T-helper 17 cell (primary cell): ENCODE results near the gene ST8SIA6. TPM values are rescaled to one million over a fixed set of nuclear protein-coding genes. Genes with fewer than 3 reads are reported as not detected.
"Not testable (repeated sequence)": the region's sequence is repeated elsewhere in the genome, so short reads cannot be mapped to it uniquely, and the experiment has no call there.

Source experiments
- ATAC-seq: fragments of 150-1000 bp; cut with Tn5 transposase; 2 replicates; pipeline ENCODE4 v1.10.0; 2021; ENCODE audit warnings: mild to moderate bottlenecking, moderate library complexity
- DNase-seq, 3 donors: peaks; one replicate each; pipeline versions ENCODE4 v3.0.0 to v3.0.0-alpha.2; 2020 to 2021
- H3K9me3 ChIP-seq: one replicate; pipeline ENCODE4 v1.7.0; 2013; ENCODE audit warnings: low read length, mild to moderate bottlenecking; ENCODE audit not compliant: control insufficient read depth, poor library complexity, severe bottlenecking
- H3K27ac Mint-ChIP-seq: one replicate; pipeline ENCODE4 v1.8.0; 2022; ENCODE audit warnings: mild to moderate bottlenecking, moderate library complexity, mixed read lengths
- H3K27me3 Mint-ChIP-seq: one replicate; pipeline ENCODE4 v1.8.0; 2022; ENCODE audit warnings: mixed read lengths
- H3K36me3 Mint-ChIP-seq: one replicate; pipeline ENCODE4 v1.8.0; 2022; ENCODE audit warnings: low read depth, mixed read lengths
- H3K4me1 Mint-ChIP-seq: one replicate; pipeline ENCODE4 v1.8.0; 2022; ENCODE audit warnings: mild to moderate bottlenecking, mixed read lengths
- H3K4me3 Mint-ChIP-seq: one replicate; pipeline ENCODE4 v1.8.0; 2022; ENCODE audit warnings: mild to moderate bottlenecking, moderate library complexity, mixed read lengths
- total RNA-seq, 4 donors: library from RNA in 2 of 4; stranded (reverse) in 2 of 4; gene quantifications; one replicate each; pipeline ENCODE4 v1.2.3 and lab custom pipeline; 2022 to 2026

Gene ST8SIA6
- 1 to 10 TPM in 1 of 2 donors, under 1 TPM in 1; 0.72 to 4.1 TPM for total RNA-seq
- total RNA-seq (lab: John Stamatoyannopoulos, UW) = 3.7 to 10.7 reads per million in 2 donors

DNA sequence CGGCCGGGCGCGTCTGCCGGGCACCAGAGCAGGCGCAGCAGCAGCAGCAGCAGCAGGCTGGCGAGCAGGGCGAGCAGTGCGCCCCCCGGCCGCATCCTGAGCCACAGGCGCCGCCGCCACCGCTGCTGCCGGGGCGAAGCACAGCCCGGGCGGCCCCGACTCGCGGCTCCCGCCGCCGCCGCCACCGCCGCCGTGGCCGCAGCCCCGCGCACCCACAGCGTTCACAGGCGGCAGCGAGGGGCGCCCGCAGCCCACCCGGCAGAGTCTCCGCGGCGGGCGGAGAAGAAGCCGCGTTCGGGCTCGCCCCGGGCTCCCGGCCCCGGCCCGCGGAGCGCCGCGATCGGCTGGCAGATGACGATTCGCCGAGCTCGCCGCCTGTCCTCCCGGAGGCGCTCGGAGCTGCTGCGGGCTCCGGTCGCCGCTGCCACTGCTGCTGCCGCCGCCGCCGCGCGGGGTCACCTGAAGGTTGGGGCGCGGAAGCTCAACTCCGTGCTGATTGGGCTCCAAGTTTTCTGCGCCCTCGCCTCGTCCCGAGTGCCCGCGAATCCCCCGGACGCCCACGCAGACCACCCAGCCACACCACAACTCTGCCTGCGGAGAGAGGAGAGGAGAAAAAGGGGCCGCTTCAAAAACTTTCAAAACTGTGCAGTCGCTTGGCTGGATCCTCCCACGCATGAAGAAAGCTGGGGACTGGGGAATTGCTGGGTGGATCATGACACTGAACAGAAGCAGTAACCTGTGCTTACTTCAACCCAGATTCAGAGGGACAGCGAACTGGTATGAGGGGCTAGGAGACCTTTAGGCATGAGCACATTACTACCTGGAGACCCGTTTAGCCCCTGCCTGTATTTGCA is at the start of gene ST8SIA6:
Gene ST8SIA6 (minus strand): TSS at position 435 of the 854 bp plus-strand sequence. CDS start 340 bp downstream, at position 95.
- H3K36me3 Mint-ChIP-seq = no peaks in the 10 kb centered on the region

GRCh38 chr10:17503795-17504194 is 49.4 kb upstream of the ST8SIA6 start:
- H3K9me3 ChIP-seq = no peaks in the 10 kb centered on the region
- no peak overlapping the region for H3K27ac Mint-ChIP-seq
- ATAC-seq (no peak), DNase-seq (no peak)
- H3K4me3 Mint-ChIP-seq = no peak overlapping the region
- H3K27me3 Mint-ChIP-seq = no peaks in the 10 kb centered on the region
- H3K36me3 Mint-ChIP-seq = peaks cover 2% of the 10 kb centered on the region
- H3K4me1 Mint-ChIP-seq = peaks cover 24% of the 10 kb centered on the region

More for the DNA sequence above, at the start of gene ST8SIA6:
- no peaks in the 10 kb centered on the region for H3K9me3 ChIP-seq
- Mint-ChIP-seq H3K4me1 (peaks cover 12% of the 10 kb centered on the region), H3K27ac (peak within 1 kb of the TSS; percentile 57), H3K27me3 (no peaks in the 10 kb centered on the region), H3K4me3 (peak within 1 kb of the TSS; percentile 93)
- ATAC-seq (peak; percentile 78), DNase-seq (peak; percentile 34 to 48 (median 42))

- no peak overlapping the region for H3K4me3 Mint-ChIP-seq
Measured at GRCh38 chr10:17502814-17503213, 48.4 kb upstream of the ST8SIA6 start.

DNA sequence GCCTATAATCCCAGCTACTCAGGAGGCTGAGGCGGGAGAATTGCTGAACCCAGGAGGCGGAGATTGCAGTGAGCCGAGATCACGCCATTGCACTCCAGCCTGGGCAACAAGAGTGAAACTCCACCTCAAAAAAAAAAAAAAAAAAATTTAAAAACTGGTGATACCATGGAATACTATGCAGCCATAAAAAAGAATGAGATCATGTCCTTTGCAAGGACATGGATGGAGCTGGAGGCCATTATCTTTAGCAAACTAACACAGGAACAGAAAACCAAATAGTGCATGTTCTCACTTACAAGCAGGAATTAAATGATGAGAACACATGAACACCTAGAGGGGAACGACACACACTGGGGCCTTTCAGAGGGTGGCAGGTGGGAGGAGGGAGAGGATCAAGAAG is 44.6 kb upstream of the ST8SIA6 start:
- not testable (repeated sequence) for DNase-seq, H3K4me3 Mint-ChIP-seq, H3K27me3 Mint-ChIP-seq, H3K27ac Mint-ChIP-seq, H3K9me3 ChIP-seq, H3K4me1 Mint-ChIP-seq, H3K36me3 Mint-ChIP-seq, ATAC-seq

More at GRCh38 chr10:17502814-17503213, 48.4 kb upstream of the ST8SIA6 start:
- Mint-ChIP-seq H3K36me3 (peaks cover 2% of the 10 kb centered on the region), H3K27me3 (no peaks in the 10 kb centered on the region), H3K27ac (no peak overlapping the region), H3K4me1 (peaks cover 24% of the 10 kb centered on the region)
- DNase-seq (no peak), ATAC-seq (no peak)
- H3K9me3 ChIP-seq = no peaks in the 10 kb centered on the region

- no peak for ATAC-seq
- no peak overlapping the region for H3K4me3 Mint-ChIP-seq
- DNase-seq = no peak
- no peaks in the 10 kb centered on the region for H3K9me3 ChIP-seq
- H3K36me3 Mint-ChIP-seq = peaks cover 4% of the 10 kb centered on the region
- peaks cover 5% of the 10 kb centered on the region for H3K4me1 Mint-ChIP-seq
- H3K27me3 Mint-ChIP-seq = peaks cover 8% of the 10 kb centered on the region
- H3K27ac Mint-ChIP-seq = no peak overlapping the region
Measured at GRCh38 chr10:17497446-17498030, 43.1 kb upstream of the ST8SIA6 start.

GRCh38 chr10:17494626-17495260 is 40.3 kb upstream of the ST8SIA6 start:
- Mint-ChIP-seq H3K36me3 (peaks cover 2% of the 10 kb centered on the region), H3K27me3 (peaks cover 8% of the 10 kb centered on the region), H3K27ac (no peak overlapping the region)

GRCh38 chr10:17488848-17489247 is 34.5 kb upstream of the ST8SIA6 start:
- no peak for ATAC-seq
- no peak overlapping the region for H3K27ac Mint-ChIP-seq
- no peak overlapping the region for H3K4me3 Mint-ChIP-seq
- DNase-seq = no peak
- no peaks in the 10 kb centered on the region for H3K9me3 ChIP-seq
- H3K4me1 Mint-ChIP-seq = no peaks in the 10 kb centered on the region
- H3K27me3 Mint-ChIP-seq = no peaks in the 10 kb centered on the region
- H3K36me3 Mint-ChIP-seq = no peaks in the 10 kb centered on the region

More at GRCh38 chr10:17494626-17495260, 40.3 kb upstream of the ST8SIA6 start:
- DNase-seq = no peak
- ATAC-seq = no peak
- no peak overlapping the region for H3K4me3 Mint-ChIP-seq
- peaks cover 3% of the 10 kb centered on the region for H3K4me1 Mint-ChIP-seq
- H3K9me3 ChIP-seq = no peaks in the 10 kb centered on the region

DNA sequence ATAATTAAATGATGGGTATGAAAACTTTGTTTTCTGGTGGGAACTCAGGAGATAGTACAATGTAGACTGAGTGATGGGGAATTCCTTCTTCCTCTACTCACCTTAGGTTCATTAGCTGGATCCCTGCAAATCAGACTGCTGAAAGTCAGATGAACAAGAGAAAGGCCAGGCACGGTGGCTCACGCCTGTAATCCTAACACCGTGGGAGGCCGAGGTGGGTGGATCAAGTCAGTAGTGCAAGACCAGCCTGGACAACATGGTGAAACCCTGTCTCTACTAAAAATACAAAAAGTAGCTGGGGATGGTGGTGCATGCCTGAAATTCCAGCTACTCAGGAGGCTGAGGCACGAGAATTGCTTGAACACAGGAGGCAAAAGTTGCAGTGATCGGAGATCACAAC is 28.7 kb upstream of the ST8SIA6 start:
- H3K27ac Mint-ChIP-seq = no peak overlapping the region
- H3K36me3 Mint-ChIP-seq = no peaks in the 10 kb centered on the region
- ATAC-seq (no peak), DNase-seq (no peak)
- H3K4me3 Mint-ChIP-seq = no peak overlapping the region
- H3K4me1 Mint-ChIP-seq = no peaks in the 10 kb centered on the region
- H3K27me3 Mint-ChIP-seq = peaks cover 23% of the 10 kb centered on the region
- H3K9me3 ChIP-seq = no peaks in the 10 kb centered on the region

GRCh38 chr10:17479822-17480221 is 25.4 kb upstream of the ST8SIA6 start:
- Mint-ChIP-seq H3K36me3 (no peaks in the 10 kb centered on the region), H3K4me3 (no peak overlapping the region)
- no peak for ATAC-seq

DNA sequence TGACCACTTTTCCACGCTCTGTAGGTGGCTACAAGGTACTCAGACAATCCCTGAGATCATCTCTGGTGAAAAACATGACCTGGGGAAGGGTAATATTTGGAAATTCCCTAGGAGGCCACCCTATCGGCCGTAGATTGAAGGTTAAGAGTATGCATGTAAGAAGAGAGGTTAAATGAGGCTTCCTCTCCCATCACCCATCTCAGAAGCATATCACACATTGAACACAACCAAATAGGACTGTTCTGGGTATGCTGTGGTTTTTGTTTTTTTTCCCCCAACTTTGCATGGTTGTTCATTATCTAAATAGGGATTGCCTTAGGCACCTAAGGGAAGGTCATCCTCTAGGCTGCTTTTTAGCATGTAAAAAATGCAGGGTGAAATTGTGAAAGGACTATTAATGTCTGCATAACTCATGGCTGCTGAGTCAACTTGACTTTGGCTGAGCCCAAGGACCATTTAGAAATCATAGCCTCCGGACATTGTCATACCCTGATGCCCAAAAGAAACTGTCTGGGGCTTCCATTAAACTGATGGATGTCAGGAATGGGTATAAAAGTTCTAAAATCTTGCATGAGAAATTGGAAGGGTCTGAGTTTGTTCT is 24.7 kb upstream of the ST8SIA6 start:
- no peaks in the 10 kb centered on the region for H3K36me3 Mint-ChIP-seq
- H3K4me3 Mint-ChIP-seq = no peak overlapping the region
- ATAC-seq = no peak
- peaks cover 3% of the 10 kb centered on the region for H3K4me1 Mint-ChIP-seq
- H3K27me3 Mint-ChIP-seq = peaks cover 48% of the 10 kb centered on the region
- no peak for DNase-seq
- H3K27ac Mint-ChIP-seq = no peak overlapping the region
- no peaks in the 10 kb centered on the region for H3K9me3 ChIP-seq

More at GRCh38 chr10:17479822-17480221, 25.4 kb upstream of the ST8SIA6 start:
- H3K9me3 ChIP-seq = no peaks in the 10 kb centered on the region
- Mint-ChIP-seq H3K27ac (no peak overlapping the region), H3K27me3 (peaks cover 47% of the 10 kb centered on the region), H3K4me1 (peaks cover 3% of the 10 kb centered on the region)
- no peak for DNase-seq

DNA sequence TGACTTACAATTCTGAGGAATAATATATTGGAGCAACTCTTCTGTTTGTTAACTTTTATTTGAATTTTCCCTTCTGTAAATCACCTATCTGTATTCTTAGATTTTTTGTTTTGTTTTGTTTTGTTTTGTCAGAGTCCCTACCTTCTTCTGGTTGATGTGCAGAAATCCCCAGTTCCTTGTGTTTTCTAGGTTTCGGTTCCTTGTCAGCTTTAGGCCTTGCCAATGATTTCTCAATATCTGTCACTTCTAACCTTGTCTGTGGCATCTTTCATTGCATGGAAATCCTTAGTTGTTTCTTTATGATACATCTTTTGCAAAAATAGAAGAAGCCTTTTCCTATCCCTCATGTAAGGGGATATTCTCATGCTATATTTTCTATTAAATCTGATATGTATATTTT is 21.7 kb upstream of the ST8SIA6 start:
- no peak overlapping the region for H3K27ac Mint-ChIP-seq
- no peak overlapping the region for H3K4me3 Mint-ChIP-seq
- H3K4me1 Mint-ChIP-seq = peaks cover 7% of the 10 kb centered on the region
- H3K9me3 ChIP-seq = no peaks in the 10 kb centered on the region
- H3K36me3 Mint-ChIP-seq = no peaks in the 10 kb centered on the region
- DNase-seq (no peak), ATAC-seq (no peak)
- H3K27me3 Mint-ChIP-seq = peaks cover 43% of the 10 kb centered on the region

DNA sequence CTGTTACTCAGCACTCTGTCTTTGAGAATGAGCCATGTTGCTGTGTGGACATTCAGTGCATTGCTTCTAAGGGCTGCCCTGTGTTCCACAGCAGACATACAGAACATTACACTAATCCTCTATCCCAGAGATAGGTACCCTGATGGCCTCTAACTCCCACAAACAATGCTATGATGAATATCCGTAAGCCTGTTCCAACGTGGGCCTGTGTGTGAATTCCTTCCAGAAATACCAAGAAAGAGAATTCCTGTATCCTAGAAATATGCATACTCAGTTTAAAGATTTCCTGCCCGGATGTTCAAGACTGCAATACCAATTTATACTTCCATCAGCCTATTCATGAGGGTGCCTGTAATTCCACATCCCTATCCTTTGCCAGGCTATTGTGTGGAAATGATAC is 21.3 kb upstream of the ST8SIA6 start:
- Mint-ChIP-seq H3K4me1 (peaks cover 7% of the 10 kb centered on the region), H3K27me3 (peaks cover 43% of the 10 kb centered on the region), H3K36me3 (no peaks in the 10 kb centered on the region), H3K27ac (no peak overlapping the region), H3K4me3 (no peak overlapping the region)
- no peaks in the 10 kb centered on the region for H3K9me3 ChIP-seq
- no peak for DNase-seq
- no peak for ATAC-seq
